Measurements from ENCODE around the gene TOP3B.

TOP3B gene

DNA sequence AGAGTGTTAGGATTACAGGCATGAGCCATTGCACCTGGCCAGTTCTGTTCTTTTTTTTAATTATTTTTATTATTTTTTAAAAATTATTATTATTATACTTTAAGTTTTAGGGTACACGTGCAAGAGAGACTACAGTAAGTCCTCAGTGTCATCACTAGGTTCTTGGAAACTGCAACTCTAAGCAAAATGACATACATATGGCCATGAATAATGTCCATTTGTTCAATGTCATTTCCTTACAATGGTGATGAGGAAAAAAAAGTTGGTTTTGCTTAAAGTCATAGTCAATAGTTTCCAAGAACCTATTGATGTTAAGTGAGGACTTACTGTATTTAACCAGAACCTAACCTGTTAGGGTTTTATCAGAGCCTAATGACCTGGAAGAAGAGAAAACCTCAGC is 29.4 kb upstream of the TOP3B start:
- no peak for DNase-seq (ENCODE audit: low read depth)
- TF ChIP-seq, protein P1, sequence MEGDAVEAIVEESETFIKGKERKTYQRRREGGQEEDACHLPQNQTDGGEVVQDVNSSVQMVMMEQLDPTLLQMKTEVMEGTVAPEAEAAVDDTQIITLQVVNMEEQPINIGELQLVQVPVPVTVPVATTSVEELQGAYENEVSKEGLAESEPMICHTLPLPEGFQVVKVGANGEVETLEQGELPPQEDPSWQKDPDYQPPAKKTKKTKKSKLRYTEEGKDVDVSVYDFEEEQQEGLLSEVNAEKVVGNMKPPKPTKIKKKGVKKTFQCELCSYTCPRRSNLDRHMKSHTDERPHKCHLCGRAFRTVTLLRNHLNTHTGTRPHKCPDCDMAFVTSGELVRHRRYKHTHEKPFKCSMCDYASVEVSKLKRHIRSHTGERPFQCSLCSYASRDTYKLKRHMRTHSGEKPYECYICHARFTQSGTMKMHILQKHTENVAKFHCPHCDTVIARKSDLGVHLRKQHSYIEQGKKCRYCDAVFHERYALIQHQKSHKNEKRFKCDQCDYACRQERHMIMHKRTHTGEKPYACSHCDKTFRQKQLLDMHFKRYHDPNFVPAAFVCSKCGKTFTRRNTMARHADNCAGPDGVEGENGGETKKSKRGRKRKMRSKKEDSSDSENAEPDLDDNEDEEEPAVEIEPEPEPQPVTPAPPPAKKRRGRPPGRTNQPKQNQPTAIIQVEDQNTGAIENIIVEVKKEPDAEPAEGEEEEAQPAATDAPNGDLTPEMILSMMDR (IDR thresholded peaks at IDR 0.05; ENCODE audit: control insufficient read depth, insufficient read depth, low read depth, low read length, missing control alignments): no peak
- H3K4me3 ChIP-seq (ENCODE audit: control insufficient read depth, low read depth, low read length): no peak overlapping the region

DNA sequence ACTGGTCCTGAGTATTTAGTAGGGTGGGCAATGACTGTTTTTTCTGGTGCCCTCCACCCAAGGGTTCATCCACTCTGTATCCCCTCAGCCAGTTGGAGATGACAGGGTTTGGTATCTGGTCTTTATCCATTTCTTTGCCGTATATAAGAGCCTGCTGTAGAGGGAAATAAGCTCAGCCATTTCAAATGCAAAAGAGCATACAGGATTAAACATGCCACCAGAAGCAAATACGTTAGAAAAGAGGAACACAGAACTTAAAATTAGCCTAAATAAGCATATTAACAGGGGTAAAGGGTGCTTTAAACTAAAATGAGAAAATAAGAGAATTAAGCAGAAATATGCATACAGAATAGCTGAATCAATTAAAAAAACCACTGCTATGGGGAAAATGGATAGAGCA is 27.8 kb upstream of the TOP3B start:
- no peak for DNase-seq (ENCODE audit: low read depth)
- H3K4me3 ChIP-seq (ENCODE audit: control insufficient read depth, low read depth, low read length): no peak overlapping the region
- TF ChIP-seq, protein P1 (IDR thresholded peaks at IDR 0.05; ENCODE audit: control insufficient read depth, insufficient read depth, low read depth, low read length, missing control alignments): no peak

DNA sequence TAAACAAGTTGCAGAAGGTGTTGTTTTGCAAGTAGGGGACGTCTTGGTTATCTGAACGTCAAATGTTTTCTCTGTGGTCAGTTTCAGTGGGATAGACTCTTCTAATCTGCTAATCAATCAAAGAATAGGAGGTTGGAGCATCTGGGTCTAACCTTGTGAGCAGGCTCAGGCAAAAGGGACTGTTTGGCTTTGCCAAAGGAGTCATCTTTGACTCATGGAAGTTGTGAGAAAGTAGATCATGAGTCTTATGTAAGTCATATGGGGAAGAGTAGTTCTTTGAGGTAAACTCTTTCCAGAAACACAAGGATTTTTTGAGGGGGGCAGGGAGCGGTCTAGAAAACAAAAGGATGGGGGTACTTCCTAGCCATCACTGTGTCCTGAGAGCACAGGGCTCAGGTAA is 27.1 kb upstream of the TOP3B start:
- TF ChIP-seq, protein P1 (IDR thresholded peaks at IDR 0.05; ENCODE audit: control insufficient read depth, insufficient read depth, low read depth, low read length, missing control alignments): no peak
- no peak overlapping the region for H3K4me3 ChIP-seq (ENCODE audit: control insufficient read depth, low read depth, low read length)
- no peak for DNase-seq (ENCODE audit: low read depth)

DNA sequence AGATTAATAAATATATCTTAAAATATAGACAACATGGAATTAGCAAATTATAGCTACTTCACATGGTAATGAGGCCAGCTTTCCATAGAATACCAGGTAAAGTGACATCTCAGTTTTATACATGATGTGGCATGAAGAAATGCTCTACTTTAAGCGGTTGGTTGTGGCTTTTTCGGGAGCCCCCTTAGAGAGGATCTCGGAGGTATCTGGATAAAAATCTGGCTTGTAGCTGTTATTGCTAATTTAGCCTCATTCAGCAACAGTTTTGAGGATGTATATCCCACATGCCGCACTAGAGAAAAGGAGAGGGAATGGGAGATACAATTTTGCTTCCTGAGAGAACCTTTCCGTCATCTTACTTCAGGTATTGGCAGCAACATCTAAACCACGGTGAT is 24.0 kb upstream of the TOP3B start:
- TF ChIP-seq, protein P1 (IDR thresholded peaks at IDR 0.05; ENCODE audit: control insufficient read depth, insufficient read depth, low read depth, low read length, missing control alignments): no peak
- H3K4me3 ChIP-seq (ENCODE audit: control insufficient read depth, low read depth, low read length): no peak overlapping the region
- DNase-seq (ENCODE audit: low read depth): no peak

DNA sequence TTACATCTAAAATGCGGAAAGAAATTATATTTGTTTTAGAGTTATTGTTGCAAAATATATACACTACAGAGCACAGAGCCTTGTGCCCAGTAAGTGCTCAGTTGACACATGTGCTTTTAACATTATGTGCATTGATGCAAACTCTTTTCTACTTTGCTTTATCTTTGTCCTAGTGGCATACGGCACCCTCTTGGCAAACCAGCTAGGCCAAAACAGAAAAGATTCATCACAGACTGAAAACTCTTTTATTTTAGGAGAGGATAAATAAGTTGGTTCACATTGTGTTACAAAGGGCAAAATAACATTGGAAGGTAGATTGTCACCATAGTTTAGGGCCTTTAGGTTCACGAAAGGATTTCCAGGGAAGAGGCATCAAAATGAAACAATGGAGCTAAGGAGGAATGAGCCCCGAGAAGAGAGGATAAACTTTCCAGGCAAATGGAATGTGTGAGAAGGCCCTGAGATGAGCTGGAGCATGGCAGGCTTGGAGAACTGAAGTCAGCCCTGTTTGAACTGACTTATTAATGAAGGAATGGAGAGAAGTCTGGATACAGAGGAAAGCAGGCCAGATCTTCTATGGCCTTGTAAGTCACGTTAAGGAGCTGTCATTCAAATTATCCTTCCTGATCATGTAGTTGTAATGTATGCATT is 23.5 kb upstream of the TOP3B start:
- TF ChIP-seq, protein P1 (IDR thresholded peaks at IDR 0.05; ENCODE audit: control insufficient read depth, insufficient read depth, low read depth, low read length, missing control alignments): no peak
- no peak for DNase-seq (ENCODE audit: low read depth)
- no peak overlapping the region for H3K4me3 ChIP-seq (ENCODE audit: control insufficient read depth, low read depth, low read length)

DNA sequence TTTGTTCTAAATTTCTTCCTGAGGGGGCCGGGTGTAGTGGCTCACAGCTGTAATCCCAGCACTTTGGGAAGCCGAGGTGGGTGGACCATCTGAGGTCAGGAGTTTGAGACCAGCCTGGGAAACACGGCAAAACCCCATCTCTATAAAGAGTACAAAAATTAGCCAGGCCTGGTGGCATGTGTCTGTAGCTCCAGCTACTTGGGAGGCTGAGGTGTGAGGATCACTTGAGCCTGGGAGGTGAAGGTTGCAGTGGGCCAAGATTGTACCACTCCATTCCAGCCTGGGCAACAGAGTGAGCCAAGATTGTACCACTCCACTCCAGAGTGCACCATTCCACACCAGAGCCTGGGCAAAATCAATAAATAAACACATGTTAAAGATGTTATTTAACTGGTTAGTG is 20.6 kb upstream of the TOP3B start:
- TF ChIP-seq, protein P1 (IDR thresholded peaks at IDR 0.05; ENCODE audit: control insufficient read depth, insufficient read depth, low read depth, low read length, missing control alignments): no peak
- no peak for DNase-seq (ENCODE audit: low read depth)
- H3K4me3 ChIP-seq (ENCODE audit: control insufficient read depth, low read depth, low read length): no peak overlapping the region

Measured in AG09309 (cell line).